ENCODE data around the gene DNAJC16.

DNA sequence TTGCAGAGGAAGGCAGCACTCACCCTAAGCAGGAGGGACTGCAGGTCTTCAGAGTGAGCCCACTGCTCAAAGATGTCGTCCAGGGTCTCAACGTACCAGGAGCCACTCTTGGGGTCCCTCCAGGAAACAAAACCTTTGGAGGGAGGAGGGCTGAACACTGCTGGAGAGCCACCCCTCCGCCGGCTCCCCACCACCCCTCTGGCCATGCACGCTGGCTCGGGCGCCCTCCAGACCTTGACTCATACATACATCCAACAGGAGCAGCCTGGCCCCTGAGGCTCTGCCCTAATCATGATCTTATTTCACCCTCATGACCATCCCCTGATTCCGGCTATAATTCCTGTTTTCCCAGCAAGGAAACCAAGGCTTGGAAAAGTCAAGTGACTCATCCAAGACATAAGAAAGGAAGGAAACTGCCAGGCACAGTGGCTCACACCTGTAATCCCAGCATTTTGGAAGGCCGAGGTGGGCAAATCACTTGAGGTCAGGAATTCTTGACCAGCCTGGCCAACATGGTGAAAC lies 32.7 kb upstream of the DNAJC16 start:
- TF ChIP-seq, protein P1, sequence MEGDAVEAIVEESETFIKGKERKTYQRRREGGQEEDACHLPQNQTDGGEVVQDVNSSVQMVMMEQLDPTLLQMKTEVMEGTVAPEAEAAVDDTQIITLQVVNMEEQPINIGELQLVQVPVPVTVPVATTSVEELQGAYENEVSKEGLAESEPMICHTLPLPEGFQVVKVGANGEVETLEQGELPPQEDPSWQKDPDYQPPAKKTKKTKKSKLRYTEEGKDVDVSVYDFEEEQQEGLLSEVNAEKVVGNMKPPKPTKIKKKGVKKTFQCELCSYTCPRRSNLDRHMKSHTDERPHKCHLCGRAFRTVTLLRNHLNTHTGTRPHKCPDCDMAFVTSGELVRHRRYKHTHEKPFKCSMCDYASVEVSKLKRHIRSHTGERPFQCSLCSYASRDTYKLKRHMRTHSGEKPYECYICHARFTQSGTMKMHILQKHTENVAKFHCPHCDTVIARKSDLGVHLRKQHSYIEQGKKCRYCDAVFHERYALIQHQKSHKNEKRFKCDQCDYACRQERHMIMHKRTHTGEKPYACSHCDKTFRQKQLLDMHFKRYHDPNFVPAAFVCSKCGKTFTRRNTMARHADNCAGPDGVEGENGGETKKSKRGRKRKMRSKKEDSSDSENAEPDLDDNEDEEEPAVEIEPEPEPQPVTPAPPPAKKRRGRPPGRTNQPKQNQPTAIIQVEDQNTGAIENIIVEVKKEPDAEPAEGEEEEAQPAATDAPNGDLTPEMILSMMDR (IDR thresholded peaks at IDR 0.05), result no peak
- TF ChIP-seq EP300 (IDR thresholded peaks at IDR 0.05), result no peak

All from sigmoid colon (tissue), 4 donors.